Erythroblast (primary cell): ENCODE results near the gene ZIC1.

Experiments used
- DNase-seq, 2 experiments: peaks; one replicate each; lab custom pipeline; 2025; lab: John Stamatoyannopoulos, UW
- GATA1 ChIP-seq: IDR thresholded peaks from 2 replicates; pipeline ENCODE4 v1.6.1; 2011; ENCODE audit warnings: low read depth, mild to moderate bottlenecking, control low read depth, low read length, moderate library complexity
- POLR2A ChIP-seq: IDR thresholded peaks from 2 replicates; pipeline ENCODE4 v1.6.1; 2011; ENCODE audit warnings: mild to moderate bottlenecking, low read length

The ZIC1 gene

GRCh38 chr3:147409143-147410115 is at the start of gene ZIC1:
Gene ZIC1, plus strand, starts transcription at chr3:147409365. Its CDS starts 748 bp downstream, at chr3:147410113.
- TF ChIP-seq POLR2A (no peak), GATA1 (no peak)
- no peak for DNase-seq

- no peak for TF ChIP-seq POLR2A
- TF ChIP-seq GATA1 = no peak
- no peak for DNase-seq
Observed at GRCh38 chr3:147360051-147360439, 49.1 kb upstream of the ZIC1 start.

GRCh38 chr3:147360646-147361453 is 48.3 kb upstream of the ZIC1 start:
- TF ChIP-seq GATA1 = no peak
- no peak for TF ChIP-seq POLR2A
- no peak for DNase-seq

GRCh38 chr3:147361454-147362420 is 47.4 kb upstream of the ZIC1 start:
- peak; percentile 40 to 63 for DNase-seq

GRCh38 chr3:147364771-147365170 is 44.4 kb upstream of the ZIC1 start:
- TF ChIP-seq POLR2A = no peak
- no peak for TF ChIP-seq GATA1

More at GRCh38 chr3:147361454-147362420, 47.4 kb upstream of the ZIC1 start:
- no peak for TF ChIP-seq POLR2A
- no peak for TF ChIP-seq GATA1

GRCh38 chr3:147365196-147366115 is 43.7 kb upstream of the ZIC1 start:
- no peak for DNase-seq
- TF ChIP-seq POLR2A (no peak), GATA1 (no peak)

More at GRCh38 chr3:147364771-147365170, 44.4 kb upstream of the ZIC1 start:
- no peak for DNase-seq

- no peak for DNase-seq
- TF ChIP-seq POLR2A (no peak), GATA1 (no peak)
Observed at GRCh38 chr3:147367676-147368075, 41.5 kb upstream of the ZIC1 start.

- TF ChIP-seq POLR2A (no peak), GATA1 (no peak)
- no peak for DNase-seq
Observed at GRCh38 chr3:147368151-147368550, 41.0 kb upstream of the ZIC1 start.

GRCh38 chr3:147368561-147369221 is 40.5 kb upstream of the ZIC1 start:
- TF ChIP-seq GATA1 (no peak), POLR2A (no peak)
- no peak for DNase-seq

GRCh38 chr3:147369231-147369630 is 39.9 kb upstream of the ZIC1 start:
- no peak for TF ChIP-seq GATA1
- no peak for TF ChIP-seq POLR2A

GRCh38 chr3:147369661-147370123 is 39.5 kb upstream of the ZIC1 start:
- no peak for DNase-seq
- TF ChIP-seq POLR2A (no peak), GATA1 (no peak)

More at GRCh38 chr3:147369231-147369630, 39.9 kb upstream of the ZIC1 start:
- DNase-seq = no peak

- TF ChIP-seq GATA1 (no peak), POLR2A (no peak)
- DNase-seq = no peak
Observed at GRCh38 chr3:147370349-147370748, 38.8 kb upstream of the ZIC1 start.
